Neural crest cell (in vitro differentiated cells): ENCODE data around the gene ZNF70. TPM values are rescaled to one million over a fixed set of nuclear protein-coding genes. Genes with fewer than 3 reads are reported as not detected.

Experiments used
- DNase-seq: peaks from one replicate; pipeline ENCODE4 v3.0.0; 2021; ENCODE audit warnings: low read depth, mixed read lengths, low spot score
- H3K27ac Mint-ChIP-seq: one replicate; pipeline ENCODE4 v1.8.0; 2021; ENCODE audit warnings: mild to moderate bottlenecking, mixed read lengths; ENCODE audit not compliant: unreplicated experiment
- H3K27me3 Mint-ChIP-seq: 2 replicates; pipeline ENCODE4 v1.8.0; 2021; ENCODE audit warnings: low read depth, mild to moderate bottlenecking, mixed read lengths
- H3K36me3 Mint-ChIP-seq: 2 replicates; pipeline ENCODE4 v1.8.0; 2021; ENCODE audit warnings: low read depth, mild to moderate bottlenecking, mixed read lengths
- H3K4me1 Mint-ChIP-seq: 2 replicates; pipeline ENCODE4 v1.8.0; 2021; ENCODE audit warnings: mixed read lengths
- H3K4me3 Mint-ChIP-seq: one replicate; pipeline ENCODE4 v1.8.0; 2021; ENCODE audit warnings: mild to moderate bottlenecking, mixed read lengths
- H3K9me3 Mint-ChIP-seq: 2 replicates; pipeline ENCODE4 v1.8.0; 2021; ENCODE audit warnings: mixed read lengths
- CTCF ChIP-seq: fragments of 200-600 bp; sonication (generic); conservative IDR thresholded peaks from 2 replicates; pipeline ENCODE4 v1.5.0; 2021; ENCODE audit warnings: antibody characterized with exemption, mild to moderate bottlenecking
- total RNA-seq: library from RNA; stranded (reverse); gene quantifications from 2 replicates; pipeline ENCODE4 v1.2.1, GENCODE V29; 2021

Gene ZNF70
- total RNA-seq, 1 donor from 2014 or later, result 11.4 TPM

- Mint-ChIP-seq H3K27me3 (no peaks in the 10 kb centered on the region), H3K36me3 (peaks cover 2% of the 10 kb centered on the region), H3K27ac (no peak overlapping the region), H3K4me1 (peaks cover 21% of the 10 kb centered on the region), H3K9me3 (no peaks in the 10 kb centered on the region), H3K4me3 (peak overlapping the region; percentile 89)
- TF ChIP-seq CTCF, result no peak
- no peak for DNase-seq
Measured at GRCh38 chr22:23750367-23750713, 572 bp downstream of the ZNF70 start.

GRCh38 chr22:23749841-23750301, 1.0 kb downstream of the ZNF70 start:
- Mint-ChIP-seq H3K27ac (no peak overlapping the region), H3K27me3 (no peaks in the 10 kb centered on the region)

DNA sequence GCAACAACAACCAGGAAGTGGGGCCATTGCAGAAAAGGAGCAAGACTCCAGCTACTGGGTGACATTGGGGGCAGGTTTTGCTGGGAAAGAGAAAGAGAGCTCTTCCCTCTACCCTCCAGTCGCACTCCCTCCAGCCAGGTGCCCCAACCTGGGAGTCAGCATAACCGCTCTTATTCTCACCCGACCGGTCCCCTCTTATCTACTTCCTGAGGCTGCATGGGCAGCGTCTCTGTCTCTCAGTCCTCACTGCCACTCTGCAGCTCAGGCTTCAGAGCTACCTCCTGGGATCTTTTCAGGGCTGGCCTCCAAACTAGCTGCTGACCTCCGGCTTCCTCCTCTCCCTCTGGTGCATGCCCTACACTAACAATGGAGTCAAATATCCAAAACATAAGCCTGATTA, 5.1 kb downstream of the ZNF70 start:
- Mint-ChIP-seq H3K4me1 (peaks cover 17% of the 10 kb centered on the region), H3K36me3 (peaks cover 18% of the 10 kb centered on the region), H3K4me3 (peak overlapping the region; percentile 15), H3K9me3 (no peaks in the 10 kb centered on the region), H3K27me3 (no peaks in the 10 kb centered on the region), H3K27ac (no peak overlapping the region)
- DNase-seq, result no peak
- no peak for TF ChIP-seq CTCF

More at GRCh38 chr22:23749841-23750301, 1.0 kb downstream of the ZNF70 start:
- peaks cover 21% of the 10 kb centered on the region for H3K4me1 Mint-ChIP-seq
- DNase-seq, result no peak
- no peaks in the 10 kb centered on the region for H3K9me3 Mint-ChIP-seq
- peak overlapping the region; percentile 89 for H3K4me3 Mint-ChIP-seq
- peaks cover 7% of the 10 kb centered on the region for H3K36me3 Mint-ChIP-seq
- no peak for TF ChIP-seq CTCF

DNA sequence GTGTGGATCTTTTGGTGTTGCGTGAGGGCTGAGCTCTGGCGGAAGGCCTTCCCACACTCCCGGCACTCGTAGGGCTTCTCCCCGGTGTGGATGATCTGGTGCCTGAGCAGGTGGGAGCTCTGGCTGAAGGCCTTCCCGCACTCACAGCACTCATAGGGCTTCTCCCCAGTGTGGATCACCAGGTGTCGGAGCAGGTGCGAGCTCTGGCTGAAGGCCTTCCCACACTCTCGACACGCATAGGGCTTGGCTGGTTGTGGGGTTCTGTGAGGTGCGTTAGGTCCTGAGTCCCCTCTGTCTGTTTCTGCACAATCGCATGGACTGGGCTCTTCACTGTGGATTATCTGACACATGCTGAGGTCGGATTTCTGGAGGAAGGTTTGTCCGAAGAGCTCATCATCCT, 6.4 kb downstream of the ZNF70 start:
- H3K27ac Mint-ChIP-seq, result no peak overlapping the region

DNA sequence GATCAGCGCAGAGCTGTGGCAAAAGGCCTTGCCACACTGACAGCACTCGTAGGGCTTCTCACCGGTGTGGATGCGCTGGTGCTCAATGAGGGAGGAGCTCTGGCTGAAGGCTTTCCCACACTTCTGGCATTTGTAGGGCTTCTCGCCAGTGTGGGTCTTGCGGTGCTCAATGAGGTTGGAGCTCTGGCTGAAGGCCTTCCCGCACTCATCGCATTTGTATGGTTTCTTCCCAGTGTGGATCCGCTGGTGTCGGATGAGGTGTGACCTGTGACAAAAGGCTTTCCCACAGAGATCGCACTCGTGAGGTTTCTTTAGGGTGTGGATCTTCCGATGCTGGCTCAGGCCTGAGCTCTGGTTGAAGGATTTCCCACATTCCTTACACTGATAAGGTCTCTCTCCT, 6.9 kb downstream of the ZNF70 start:
- H3K27ac Mint-ChIP-seq, result no peak overlapping the region

More for the DNA sequence above, 6.4 kb downstream of the ZNF70 start:
- Mint-ChIP-seq H3K9me3 (no peaks in the 10 kb centered on the region), H3K4me1 (peaks cover 5% of the 10 kb centered on the region), H3K36me3 (peaks cover 18% of the 10 kb centered on the region), H3K27me3 (no peaks in the 10 kb centered on the region), H3K4me3 (no peak overlapping the region)
- DNase-seq, result no peak
- no peak for TF ChIP-seq CTCF

More for the DNA sequence above, 6.9 kb downstream of the ZNF70 start:
- Mint-ChIP-seq H3K4me3 (no peak overlapping the region), H3K27me3 (no peaks in the 10 kb centered on the region), H3K9me3 (no peaks in the 10 kb centered on the region), H3K4me1 (peaks cover 4% of the 10 kb centered on the region), H3K36me3 (peaks cover 18% of the 10 kb centered on the region)
- no peak for TF ChIP-seq CTCF
- DNase-seq, result no peak
